Mesothelial cell of epicardium (in vitro differentiated cells): ENCODE data around the gene ULBP1. TPM values are rescaled to one million over a fixed set of nuclear protein-coding genes. Genes with fewer than 3 reads are reported as not detected.
"Not testable (repeated sequence)": the region's sequence is repeated elsewhere in the genome, so short reads cannot be mapped to it uniquely, and the experiment has no call there.

ENCODE experiments used
- DNase-seq, 2 experiments: peaks; one replicate each; pipeline ENCODE4 v3.0.0; 2021; ENCODE audit warnings: low spot score in 2 of 2; ENCODE audit not compliant: unreplicated experiment in 2 of 2
- H3K27ac Mint-ChIP-seq: 2 replicates; pipeline ENCODE4 v1.8.0; 2021; ENCODE audit warnings: mixed read lengths
- H3K27me3 Mint-ChIP-seq: 2 replicates; pipeline ENCODE4 v1.8.0; 2021; ENCODE audit warnings: low read depth, mixed read lengths
- H3K36me3 Mint-ChIP-seq: 2 replicates; pipeline ENCODE4 v1.8.0; 2021; ENCODE audit warnings: mixed read lengths
- H3K4me1 Mint-ChIP-seq: 2 replicates; pipeline ENCODE4 v1.8.0; 2021; ENCODE audit warnings: mixed read lengths
- H3K4me3 Mint-ChIP-seq: 2 replicates; pipeline ENCODE4 v1.8.0; 2021; ENCODE audit warnings: mild to moderate bottlenecking, moderate library complexity, mixed read lengths
- H3K9me3 Mint-ChIP-seq: 2 replicates; pipeline ENCODE4 v1.8.0; 2021; ENCODE audit warnings: mixed read lengths
- CTCF ChIP-seq: fragments of 200-600 bp; sonication (generic); IDR thresholded peaks from one replicate; pipeline ENCODE4 v1.5.0; 2021; ENCODE audit warnings: antibody characterized with exemption; ENCODE audit not compliant: unreplicated experiment
- total RNA-seq: library from RNA; stranded (reverse); gene quantifications from 3 replicates; pipeline ENCODE4 v1.2.1, GENCODE V29; 2021

Gene ULBP1
- total RNA-seq, 1 donor from 2014 or later = 0.07 TPM

- H3K27ac Mint-ChIP-seq = no peak overlapping the region
- no peaks in the 10 kb centered on the region for H3K36me3 Mint-ChIP-seq
- peaks cover 18% of the 10 kb centered on the region for H3K4me1 Mint-ChIP-seq
- DNase-seq = no peak
- H3K9me3 Mint-ChIP-seq = no peaks in the 10 kb centered on the region
- peak overlapping the region; percentile 77 for H3K4me3 Mint-ChIP-seq
- peaks cover 100% of the 10 kb centered on the region for H3K27me3 Mint-ChIP-seq
- TF ChIP-seq CTCF = no peak
Observed at GRCh38 chr6:149964308-149965193, 808 bp downstream of the ULBP1 start.

- Mint-ChIP-seq H3K4me1 (peaks cover 18% of the 10 kb centered on the region), H3K27ac (no peak overlapping the region), H3K27me3 (peaks cover 100% of the 10 kb centered on the region), H3K36me3 (no peaks in the 10 kb centered on the region), H3K9me3 (no peaks in the 10 kb centered on the region), H3K4me3 (peak overlapping the region; percentile 77)
- DNase-seq = no peak
- TF ChIP-seq CTCF = no peak
Observed at GRCh38 chr6:149965194-149966020, 1.7 kb downstream of the ULBP1 start.

GRCh38 chr6:149966319-149966718, 2.6 kb downstream of the ULBP1 start:
- H3K27ac Mint-ChIP-seq, DNase-seq: not testable (repeated sequence)

GRCh38 chr6:149967591-149967990, 3.8 kb downstream of the ULBP1 start:
- Mint-ChIP-seq H3K27me3 (peaks cover 98% of the 10 kb centered on the region), H3K36me3 (no peaks in the 10 kb centered on the region), H3K27ac (no peak overlapping the region), H3K4me3 (no peak overlapping the region), H3K9me3 (no peaks in the 10 kb centered on the region), H3K4me1 (peaks cover 18% of the 10 kb centered on the region)
- TF ChIP-seq CTCF = no peak
- no peak for DNase-seq

More at GRCh38 chr6:149966319-149966718, 2.6 kb downstream of the ULBP1 start:
- Mint-ChIP-seq H3K4me1 (peaks cover 18% of the 10 kb centered on the region), H3K27me3 (peaks cover 100% of the 10 kb centered on the region)
- H3K36me3 Mint-ChIP-seq, H3K4me3 Mint-ChIP-seq, H3K9me3 Mint-ChIP-seq: not testable (repeated sequence)

GRCh38 chr6:149967999-149968398, 4.3 kb downstream of the ULBP1 start:
- peaks cover 18% of the 10 kb centered on the region for H3K4me1 Mint-ChIP-seq
- H3K9me3 Mint-ChIP-seq, H3K36me3 Mint-ChIP-seq, H3K4me3 Mint-ChIP-seq, H3K27ac Mint-ChIP-seq, DNase-seq: not testable (repeated sequence)
- peaks cover 98% of the 10 kb centered on the region for H3K27me3 Mint-ChIP-seq

GRCh38 chr6:149968909-149969308, 5.2 kb downstream of the ULBP1 start:
- peaks cover 12% of the 10 kb centered on the region for H3K4me1 Mint-ChIP-seq
- H3K27ac Mint-ChIP-seq, DNase-seq, H3K4me3 Mint-ChIP-seq, H3K9me3 Mint-ChIP-seq, H3K36me3 Mint-ChIP-seq: not testable (repeated sequence)
- H3K27me3 Mint-ChIP-seq = peaks cover 96% of the 10 kb centered on the region

- Mint-ChIP-seq H3K27me3 (peaks cover 96% of the 10 kb centered on the region), H3K27ac (no peak overlapping the region), H3K36me3 (no peaks in the 10 kb centered on the region), H3K4me1 (peaks cover 7% of the 10 kb centered on the region), H3K4me3 (no peak overlapping the region), H3K9me3 (no peaks in the 10 kb centered on the region)
- DNase-seq = no peak
- TF ChIP-seq CTCF = no peak
Observed at GRCh38 chr6:149969635-149970034, 5.9 kb downstream of the ULBP1 start.

GRCh38 chr6:149974394-149974793, 10.7 kb downstream of the ULBP1 start:
- H3K27ac Mint-ChIP-seq, DNase-seq, H3K36me3 Mint-ChIP-seq, H3K4me3 Mint-ChIP-seq, H3K4me1 Mint-ChIP-seq, H3K9me3 Mint-ChIP-seq: not testable (repeated sequence)
- peaks cover 95% of the 10 kb centered on the region for H3K27me3 Mint-ChIP-seq
